Naive thymus-derived CD4-positive, alpha-beta T cell (primary cell): ENCODE results near the gene ZDHHC22. TPM values are rescaled to one million over a fixed set of nuclear protein-coding genes. Genes with fewer than 3 reads are reported as not detected.

Experiments
- ATAC-seq: fragments of 150-1000 bp; cut with Tn5 transposase; 2 replicates; pipeline ENCODE4 v1.10.0; 2021; ENCODE audit warnings: mild to moderate bottlenecking, moderate library complexity
- CTCF ChIA-PET: fragments of 350-600 bp; sonication (Branson Sonifier 250); formaldehyde crosslinking; loops from one replicate; lab custom pipeline; 2021; ENCODE audit warnings: antibody characterized with exemption; lab: Charles Lee
- POLR2A ChIA-PET: fragments of 350-600 bp; sonication (Branson Sonifier 250); formaldehyde crosslinking; loops from one replicate; lab custom pipeline; 2021; ENCODE audit warnings: antibody characterized with exemption, inconsistent platforms; lab: Charles Lee
- DNase-seq, 9 donors: peaks; one replicate each; pipeline versions ENCODE4 v3.0.0 to v3.0.0-alpha.2; 2020 to 2022; ENCODE audit warnings: mixed read lengths in 1 of 9
- H3K27ac ChIP-seq: one replicate; pipeline ENCODE4 v1.7.0; 2013; ENCODE audit warnings: mild to moderate bottlenecking, low read depth, low read length, moderate library complexity
- H3K27me3 ChIP-seq, 2 donors: one replicate each; pipeline ENCODE4 v1.7.0; 2013; ENCODE audit warnings: low read length in 2 of 2, mild to moderate bottlenecking in 2 of 2, moderate library complexity in 2 of 2; ENCODE audit not compliant: control insufficient read depth in 2 of 2, insufficient read depth in 2 of 2
- H3K36me3 ChIP-seq, 3 experiments: 1 replicate in 2 of 3; 2 replicates in 1 of 3; pipeline ENCODE4 v1.7.0; 2013; ENCODE audit warnings: low read length in 3 of 3, mild to moderate bottlenecking in 3 of 3, moderate library complexity in 1 of 3; ENCODE audit not compliant: insufficient read depth in 3 of 3, control insufficient read depth in 2 of 3
- H3K4me1 ChIP-seq, 2 donors: one replicate each; pipeline ENCODE4 v1.7.0; 2013; ENCODE audit warnings: low read length in 2 of 2, mild to moderate bottlenecking in 2 of 2, moderate library complexity in 1 of 2; ENCODE audit not compliant: control insufficient read depth in 2 of 2, insufficient read depth in 2 of 2
- H3K4me3 ChIP-seq: 2 replicates; pipeline ENCODE4 v1.7.0; 2013; ENCODE audit warnings: mild to moderate bottlenecking, low read length
- H3K9me3 ChIP-seq, 3 experiments: 1 replicate in 2 of 3; 2 replicates in 1 of 3; pipeline ENCODE4 v1.7.0; 2013; ENCODE audit warnings: low read length in 3 of 3; ENCODE audit not compliant: control insufficient read depth in 2 of 3
- H3K27ac Mint-ChIP-seq, 9 donors: one replicate each; pipeline ENCODE4 v1.8.0; 2020 to 2022; ENCODE audit warnings: mixed read lengths in 9 of 9, mild to moderate bottlenecking in 8 of 9, moderate library complexity in 5 of 9, inconsistent platforms in 2 of 9
- H3K27me3 Mint-ChIP-seq, 5 donors: one replicate each; pipeline ENCODE4 v1.8.0; 2021 to 2022; ENCODE audit warnings: mixed read lengths in 5 of 5, mild to moderate bottlenecking in 1 of 5
- H3K36me3 Mint-ChIP-seq, 5 donors: one replicate each; pipeline ENCODE4 v1.8.0; 2020 to 2022; ENCODE audit warnings: mixed read lengths in 5 of 5, mild to moderate bottlenecking in 3 of 5, inconsistent platforms in 1 of 5
- H3K4me1 Mint-ChIP-seq, 7 donors: one replicate each; pipeline ENCODE4 v1.8.0; 2020 to 2022; ENCODE audit warnings: mixed read lengths in 7 of 7, mild to moderate bottlenecking in 3 of 7, inconsistent platforms in 1 of 7
- H3K4me3 Mint-ChIP-seq, 10 donors: one replicate each; pipeline ENCODE4 v1.8.0; 2020 to 2022; ENCODE audit warnings: mild to moderate bottlenecking in 10 of 10, mixed read lengths in 10 of 10, moderate library complexity in 6 of 10, inconsistent platforms in 2 of 10
- H3K9me3 Mint-ChIP-seq, 11 donors: one replicate each; pipeline ENCODE4 v1.8.0; 2020 to 2022; ENCODE audit warnings: mixed read lengths in 11 of 11, mild to moderate bottlenecking in 4 of 11, inconsistent platforms in 1 of 11, moderate library complexity in 1 of 11
- intact Hi-C, 2 donors: fragments of 100-400 bp; cut with micrococcal nuclease; formaldehyde crosslinking; loops; one replicate each; pipeline ENCODE4 v1.15.1; 2023
- polyA plus RNA-seq, 2 donors: library from polyadenylated mRNA; unstranded; fragments of 300-500 nt; fragmentation: Illumina TruSeq; gene quantifications; one replicate each; pipeline ENCODE4 v1.2.3, GENCODE V29; 2021
- total RNA-seq, 6 experiments: library from RNA in 5 of 6; stranded (reverse) in 5 of 6; gene quantifications; 1 replicate in 5 of 6; 2 replicates in 1 of 6; pipeline ENCODE4 v1.2.3 and lab custom pipeline; 2021 to 2026

The ZDHHC22 gene
- total and polyA plus RNA-seq, 7 experiments from 2014 or later = not detected

GRCh38 chr14:77151245-77151644 lies 9.7 kb upstream of the ZDHHC22 start:
- intact Hi-C loops = loop anchor here in 1 of 2 donors (1.0 kb wide), 1 partner anchor 165 kb away; no protein-coding TSS in a partner anchor
- ChIA-PET CTCF (interaction anchor here (0.9 kb wide), 1 partner anchor 8 kb away, joined by 5 read pairs; no protein-coding TSS in a partner anchor), POLR2A (no interaction called here)
- peaks cover 41 to 56% (median 54%) of the 10 kb centered on the region in 5 donors for H3K27me3 Mint-ChIP-seq
- ATAC-seq (no peak), DNase-seq (no peak)
- Histone ChIP-seq H3K27ac (no peak overlapping the region), H3K36me3 (no peaks in the 10 kb centered on the region), H3K4me1 (no peaks in the 10 kb centered on the region), H3K27me3 (peaks cover 0 to 9% of the 10 kb centered on the region in 2 donors), H3K4me3 (no peak overlapping the region), H3K9me3 (no peaks in the 10 kb centered on the region)
- H3K4me3 Mint-ChIP-seq = no peak overlapping the region
- no peak overlapping the region for H3K27ac Mint-ChIP-seq
- no peaks in the 10 kb centered on the region for H3K36me3 Mint-ChIP-seq
- peaks cover 0 to 6% (median 0%) of the 10 kb centered on the region in 11 donors for H3K9me3 Mint-ChIP-seq
- no peaks in the 10 kb centered on the region for H3K4me1 Mint-ChIP-seq

GRCh38 chr14:77148510-77149231 lies 7.1 kb upstream of the ZDHHC22 start:
- ATAC-seq (no peak), DNase-seq (no peak)
- Histone ChIP-seq H3K9me3 (no peaks in the 10 kb centered on the region), H3K27ac (no peak overlapping the region), H3K4me1 (no peaks in the 10 kb centered on the region), H3K27me3 (peaks cover 0 to 13% of the 10 kb centered on the region in 2 donors), H3K36me3 (no peaks in the 10 kb centered on the region), H3K4me3 (no peak overlapping the region)
- H3K4me3 Mint-ChIP-seq = no peak overlapping the region
- peaks cover 0 to 1% (median 0%) of the 10 kb centered on the region in 11 donors for H3K9me3 Mint-ChIP-seq
- ChIA-PET CTCF (interaction anchor here (0.6 to 1.6 kb wide), 2 partner anchors 167 to 1768 kb away, joined by 3 to 5 read pairs; no protein-coding TSS in a partner anchor), POLR2A (no interaction called here)
- intact Hi-C loops = no loop called here
- no peak overlapping the region for H3K27ac Mint-ChIP-seq
- H3K27me3 Mint-ChIP-seq = peaks cover 49 to 64% (median 53%) of the 10 kb centered on the region in 5 donors
- H3K36me3 Mint-ChIP-seq = no peaks in the 10 kb centered on the region
- H3K4me1 Mint-ChIP-seq = no peaks in the 10 kb centered on the region

- no peak overlapping the region for H3K4me3 Mint-ChIP-seq
- H3K27ac Mint-ChIP-seq = no peak overlapping the region
- no peak for DNase-seq
- Histone ChIP-seq H3K27me3 (peaks cover 0 to 4% of the 10 kb centered on the region in 2 donors), H3K4me3 (no peak overlapping the region), H3K4me1 (no peaks in the 10 kb centered on the region), H3K36me3 (no peaks in the 10 kb centered on the region), H3K27ac (no peak overlapping the region), H3K9me3 (no peaks in the 10 kb centered on the region)
- peaks cover 0 to 14% (median 5%) of the 10 kb centered on the region in 7 donors for H3K4me1 Mint-ChIP-seq
- H3K27me3 Mint-ChIP-seq = peaks cover 54 to 66% (median 61%) of the 10 kb centered on the region in 5 donors
- intact Hi-C loops = no loop called here
- ATAC-seq = no peak
- H3K36me3 Mint-ChIP-seq = no peaks in the 10 kb centered on the region
- H3K9me3 Mint-ChIP-seq = peaks cover 0 to 1% (median 0%) of the 10 kb centered on the region in 11 donors
- POLR2A ChIA-PET = no interaction called here
- CTCF ChIA-PET = no interaction called here
Measured at GRCh38 chr14:77145975-77146740, 4.6 kb upstream of the ZDHHC22 start.

- no peak overlapping the region for H3K4me3 ChIP-seq
- Mint-ChIP-seq H3K9me3 (peaks cover 0 to 1% (median 0%) of the 10 kb centered on the region in 11 donors), H3K36me3 (no peaks in the 10 kb centered on the region), H3K4me1 (peaks cover 4 to 20% (median 12%) of the 10 kb centered on the region in 7 donors), H3K27ac (no peak overlapping the region), H3K27me3 (peaks cover 61 to 74% (median 68%) of the 10 kb centered on the region in 5 donors), H3K4me3 (no peak overlapping the region)
- H3K27me3 ChIP-seq = peaks cover 0 to 4% of the 10 kb centered on the region in 2 donors
- peaks cover 0 to 4% of the 10 kb centered on the region in 2 donors for H3K4me1 ChIP-seq
- no peak for ATAC-seq
- no peaks in the 10 kb centered on the region for H3K36me3 ChIP-seq
- no peak for DNase-seq
- intact Hi-C loops = no loop called here
- H3K27ac ChIP-seq = no peak overlapping the region
- CTCF ChIA-PET = interaction anchor here (1.0 kb wide), 1 partner anchor 9 kb away, joined by 4 read pairs; no protein-coding TSS in a partner anchor
- H3K9me3 ChIP-seq = no peaks in the 10 kb centered on the region
- POLR2A ChIA-PET = no interaction called here
Measured at GRCh38 chr14:77144412-77145115, 3.0 kb upstream of the ZDHHC22 start.

GRCh38 chr14:77143071-77143470 lies 1.5 kb upstream of the ZDHHC22 start:
- POLR2A ChIA-PET = no interaction called here
- CTCF ChIA-PET = interaction anchor here (1.3 to 1.5 kb wide), 2 partner anchors 9 to 72 kb away, joined by 4 to 5 read pairs; no protein-coding TSS in a partner anchor

More at GRCh38 chr14:77143071-77143470, 1.5 kb upstream of the ZDHHC22 start:
- Mint-ChIP-seq H3K4me1 (peaks cover 12 to 26% (median 22%) of the 10 kb centered on the region in 7 donors), H3K4me3 (no peak overlapping the region), H3K36me3 (no peaks in the 10 kb centered on the region), H3K27me3 (peaks cover 71 to 79% (median 73%) of the 10 kb centered on the region in 5 donors), H3K27ac (no peak overlapping the region), H3K9me3 (peaks cover 0 to 1% (median 0%) of the 10 kb centered on the region in 11 donors)
- H3K9me3 ChIP-seq = no peaks in the 10 kb centered on the region
- H3K27ac ChIP-seq = no peak overlapping the region
- H3K4me1 ChIP-seq = peaks cover 0 to 4% of the 10 kb centered on the region in 2 donors
- no peaks in the 10 kb centered on the region for H3K36me3 ChIP-seq
- no peak overlapping the region for H3K4me3 ChIP-seq
- intact Hi-C loops = no loop called here
- peaks cover 0 to 4% of the 10 kb centered on the region in 2 donors for H3K27me3 ChIP-seq
- ATAC-seq (no peak), DNase-seq (no peak)
